GM12878 (cell line): ENCODE results near the gene PCCA.

Experiments
- EP300 ChIP-seq, 2 experiments: fragments of 150-350 bp in 1 of 2; IDR thresholded peaks; 2 replicates each; pipeline ENCODE4 v1.6.1; 2011 to 2012; ENCODE audit warnings: low read depth in 2 of 2, low read length in 2 of 2, borderline replicate concordance in 1 of 2, improper control_type of control experiment in 1 of 2, inconsistent platforms in 1 of 2; ENCODE audit not compliant: control insufficient read depth in 1 of 2
- FOXM1 ChIP-seq: IDR thresholded peaks from 2 replicates; pipeline ENCODE4 v1.6.1; 2012; ENCODE audit warnings: low read depth, mild to moderate bottlenecking, inconsistent platforms, low read length, moderate library complexity
- MYC ChIP-seq: IDR thresholded peaks from 2 replicates; pipeline ENCODE4 v1.6.1; 2011; ENCODE audit warnings: mild to moderate bottlenecking, low read length, moderate library complexity, inconsistent platforms; ENCODE audit not compliant: insufficient read depth, insufficient replicate concordance, insufficient read length, severe bottlenecking
- NFIC ChIP-seq: IDR thresholded peaks from 2 replicates; pipeline ENCODE4 v1.6.1; 2012; ENCODE audit warnings: low read depth, mild to moderate bottlenecking, inconsistent platforms, low read length, moderate library complexity
- NR2F1 ChIP-seq: fragments of 450-650 bp; conservative IDR thresholded peaks from 2 replicates; pipeline ENCODE4 v1.6.1; 2017; ENCODE audit warnings: mild to moderate bottlenecking
- POLR2A ChIP-seq: IDR thresholded peaks from 2 replicates; pipeline ENCODE4 v1.6.1; 2011; ENCODE audit warnings: low read depth, mild to moderate bottlenecking, low read length
- RAD21 ChIP-seq: IDR thresholded peaks from 2 replicates; pipeline ENCODE4 v1.6.1; 2011; ENCODE audit warnings: mild to moderate bottlenecking, low read depth, low read length, moderate library complexity; ENCODE audit not compliant: insufficient read depth
- TCF12 ChIP-seq: IDR thresholded peaks from 2 replicates; pipeline ENCODE4 v1.6.1; 2011; ENCODE audit warnings: low read depth, mild to moderate bottlenecking, low read length
- TF ChIP-seq, protein P1 (sequence below), 3 experiments: IDR thresholded peaks in 2 of 3; conservative IDR thresholded peaks in 1 of 3; 2 replicates each; pipeline ENCODE4 v1.5.1; 2011; ENCODE audit warnings: low read depth in 3 of 3, low read length in 3 of 3, mild to moderate bottlenecking in 3 of 3, control low read depth in 2 of 3, moderate library complexity in 2 of 3, inconsistent platforms in 1 of 3, mixed read lengths in 1 of 3; ENCODE audit not compliant: control insufficient read depth in 2 of 3, insufficient read depth in 1 of 3; ENCODE audit errors: extremely low read depth in 1 of 3

GRCh38 chr13:100387416-100387815 is 298.5 kb downstream of the PCCA start:
- TF ChIP-seq NFIC: no peak
- no peak for TF ChIP-seq EP300 (IDR thresholded peaks at IDR 0.05; ENCODE audit: borderline replicate concordance in 1 of 2, control insufficient read depth in 1 of 2, low read depth in 2 of 2, low read length in 2 of 2)
- TF ChIP-seq, protein P1, sequence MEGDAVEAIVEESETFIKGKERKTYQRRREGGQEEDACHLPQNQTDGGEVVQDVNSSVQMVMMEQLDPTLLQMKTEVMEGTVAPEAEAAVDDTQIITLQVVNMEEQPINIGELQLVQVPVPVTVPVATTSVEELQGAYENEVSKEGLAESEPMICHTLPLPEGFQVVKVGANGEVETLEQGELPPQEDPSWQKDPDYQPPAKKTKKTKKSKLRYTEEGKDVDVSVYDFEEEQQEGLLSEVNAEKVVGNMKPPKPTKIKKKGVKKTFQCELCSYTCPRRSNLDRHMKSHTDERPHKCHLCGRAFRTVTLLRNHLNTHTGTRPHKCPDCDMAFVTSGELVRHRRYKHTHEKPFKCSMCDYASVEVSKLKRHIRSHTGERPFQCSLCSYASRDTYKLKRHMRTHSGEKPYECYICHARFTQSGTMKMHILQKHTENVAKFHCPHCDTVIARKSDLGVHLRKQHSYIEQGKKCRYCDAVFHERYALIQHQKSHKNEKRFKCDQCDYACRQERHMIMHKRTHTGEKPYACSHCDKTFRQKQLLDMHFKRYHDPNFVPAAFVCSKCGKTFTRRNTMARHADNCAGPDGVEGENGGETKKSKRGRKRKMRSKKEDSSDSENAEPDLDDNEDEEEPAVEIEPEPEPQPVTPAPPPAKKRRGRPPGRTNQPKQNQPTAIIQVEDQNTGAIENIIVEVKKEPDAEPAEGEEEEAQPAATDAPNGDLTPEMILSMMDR (IDR thresholded peaks at IDR 0.05 in 2 of 3, conservative IDR thresholded peaks at IDR 0.05 in 1 of 3; ENCODE audit: control insufficient read depth in 2 of 3, extremely low read depth in 1 of 3, insufficient read depth in 1 of 3, low read depth in 3 of 3, low read length in 3 of 3): no peak
- no peak for TF ChIP-seq POLR2A
- TF ChIP-seq MYC: no peak
- TF ChIP-seq RAD21: no peak
- TF ChIP-seq TCF12: no peak
- no peak for TF ChIP-seq NR2F1
- no peak for TF ChIP-seq FOXM1
